AG09319 (cell line): ENCODE measurements around the gene CTSA.

Experiments used
- DNase-seq: peaks from one replicate; pipeline ENCODE4 v3.0.0-alpha.2; 2010; ENCODE audit warnings: low read depth; ENCODE audit errors: extremely low read depth
- TF ChIP-seq, protein P1 (sequence below): IDR thresholded peaks from 2 replicates; pipeline ENCODE4 v1.5.1; 2011; ENCODE audit warnings: low read depth, mild to moderate bottlenecking, inconsistent platforms, low read length, moderate library complexity

CTSA gene

DNA sequence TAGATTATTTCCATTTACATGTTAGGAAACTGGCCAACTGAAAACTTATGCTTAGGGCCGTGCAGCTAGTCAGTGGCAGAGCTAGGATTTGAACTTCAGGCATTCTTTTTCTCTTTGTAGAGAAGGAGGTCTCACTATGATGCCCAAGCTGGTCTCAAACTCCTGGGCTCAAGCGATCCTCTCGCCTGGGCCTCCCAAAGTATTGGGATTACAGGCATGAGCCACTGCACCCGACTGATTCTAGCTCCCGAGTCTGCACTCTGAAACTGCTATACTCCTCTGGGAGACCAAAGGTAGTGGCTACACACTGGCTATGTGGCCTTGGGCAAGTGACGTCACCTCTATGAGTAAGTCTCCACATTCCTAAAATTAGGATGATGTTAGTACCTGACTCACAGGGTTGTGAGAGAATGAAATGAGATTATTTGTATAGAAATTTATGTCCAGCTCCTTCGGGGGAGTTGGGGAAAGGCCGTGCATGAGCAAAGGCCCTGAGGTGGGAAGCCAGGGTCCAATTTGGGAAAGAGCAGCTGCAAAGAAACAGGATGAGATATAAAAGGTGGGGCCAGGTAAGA, 14.5 kb downstream of the CTSA start:
- TF ChIP-seq, protein P1, sequence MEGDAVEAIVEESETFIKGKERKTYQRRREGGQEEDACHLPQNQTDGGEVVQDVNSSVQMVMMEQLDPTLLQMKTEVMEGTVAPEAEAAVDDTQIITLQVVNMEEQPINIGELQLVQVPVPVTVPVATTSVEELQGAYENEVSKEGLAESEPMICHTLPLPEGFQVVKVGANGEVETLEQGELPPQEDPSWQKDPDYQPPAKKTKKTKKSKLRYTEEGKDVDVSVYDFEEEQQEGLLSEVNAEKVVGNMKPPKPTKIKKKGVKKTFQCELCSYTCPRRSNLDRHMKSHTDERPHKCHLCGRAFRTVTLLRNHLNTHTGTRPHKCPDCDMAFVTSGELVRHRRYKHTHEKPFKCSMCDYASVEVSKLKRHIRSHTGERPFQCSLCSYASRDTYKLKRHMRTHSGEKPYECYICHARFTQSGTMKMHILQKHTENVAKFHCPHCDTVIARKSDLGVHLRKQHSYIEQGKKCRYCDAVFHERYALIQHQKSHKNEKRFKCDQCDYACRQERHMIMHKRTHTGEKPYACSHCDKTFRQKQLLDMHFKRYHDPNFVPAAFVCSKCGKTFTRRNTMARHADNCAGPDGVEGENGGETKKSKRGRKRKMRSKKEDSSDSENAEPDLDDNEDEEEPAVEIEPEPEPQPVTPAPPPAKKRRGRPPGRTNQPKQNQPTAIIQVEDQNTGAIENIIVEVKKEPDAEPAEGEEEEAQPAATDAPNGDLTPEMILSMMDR = no peak
- DNase-seq = no peak

DNA sequence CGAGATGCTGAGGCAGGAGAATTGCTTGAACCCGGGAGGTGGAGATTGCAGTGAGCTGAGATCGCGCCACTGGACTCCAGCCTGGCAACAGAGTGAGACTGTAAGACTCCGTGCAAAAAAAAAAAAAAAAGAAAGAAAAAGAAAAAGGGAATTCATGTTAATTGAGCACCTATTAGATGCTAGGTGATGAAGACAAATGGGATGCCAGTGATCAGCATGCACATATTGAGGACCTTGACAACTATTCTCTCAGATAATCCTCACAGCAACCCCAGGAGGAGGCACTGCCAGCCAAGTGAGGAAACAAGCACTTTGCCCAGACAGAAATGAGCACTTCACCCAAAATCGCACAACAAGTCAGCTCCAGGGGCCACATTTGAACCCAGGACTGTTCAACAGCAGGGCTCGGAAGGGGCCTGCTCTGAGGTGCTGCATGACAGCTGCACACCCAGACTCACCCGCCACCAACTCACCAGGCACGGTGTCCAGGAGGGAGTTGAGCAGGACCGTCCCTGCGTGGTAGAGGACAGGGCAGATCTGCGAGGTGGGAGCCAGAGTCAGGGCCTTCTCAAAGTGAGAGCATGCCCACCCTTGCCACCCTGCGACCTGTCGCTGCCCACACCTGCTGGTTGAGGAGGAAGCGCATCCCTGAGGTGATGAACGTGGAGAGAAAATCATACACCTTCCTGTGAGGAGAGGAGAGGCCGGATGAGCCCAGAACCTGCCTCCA, 16.2 kb downstream of the CTSA start:
- no peak for DNase-seq
- TF ChIP-seq, protein P1 = no peak

DNA sequence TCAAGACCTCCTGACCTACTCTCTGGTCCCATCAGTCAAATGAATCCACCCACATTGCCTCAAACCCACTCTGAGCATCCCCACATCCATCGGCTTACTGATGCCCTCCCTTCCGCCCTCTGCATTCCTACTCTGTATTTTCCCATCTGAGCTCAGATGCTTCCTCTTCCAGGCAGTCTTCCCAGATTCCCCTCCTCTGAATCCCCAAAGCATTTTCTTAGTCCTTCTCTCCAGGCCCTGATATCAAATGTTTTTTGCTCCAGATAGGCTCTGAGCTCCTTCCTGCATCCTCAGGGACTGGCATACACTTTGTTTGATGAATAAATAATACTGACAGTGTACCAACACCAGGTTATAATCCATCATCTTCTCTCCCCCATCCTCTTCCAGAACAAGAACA, 16.9 kb downstream of the CTSA start:
- DNase-seq = no peak
- TF ChIP-seq, protein P1 = no peak

DNA sequence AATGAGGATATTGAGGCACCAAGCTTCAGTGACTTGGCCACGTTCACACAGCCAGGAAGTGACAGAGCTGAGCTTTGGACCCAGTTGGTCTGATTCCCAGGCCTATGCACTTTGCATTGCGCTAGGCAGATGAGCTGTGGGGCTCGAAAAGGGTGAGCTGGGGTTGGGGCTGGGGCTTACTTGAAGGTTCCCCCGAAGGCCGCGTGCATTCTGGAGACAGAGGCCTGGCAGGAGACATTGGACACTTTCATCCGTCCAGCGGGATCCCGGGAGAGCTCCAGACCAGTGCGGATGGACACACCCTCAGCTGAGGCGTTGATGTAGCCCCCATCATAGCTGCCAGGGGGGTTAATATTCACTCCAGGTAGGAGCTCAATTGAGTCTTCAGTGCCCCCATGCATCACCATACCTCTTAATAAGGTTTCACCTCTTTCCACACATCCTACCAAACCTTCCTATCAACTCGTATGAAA, 18.2 kb downstream of the CTSA start:
- DNase-seq = no peak

DNA sequence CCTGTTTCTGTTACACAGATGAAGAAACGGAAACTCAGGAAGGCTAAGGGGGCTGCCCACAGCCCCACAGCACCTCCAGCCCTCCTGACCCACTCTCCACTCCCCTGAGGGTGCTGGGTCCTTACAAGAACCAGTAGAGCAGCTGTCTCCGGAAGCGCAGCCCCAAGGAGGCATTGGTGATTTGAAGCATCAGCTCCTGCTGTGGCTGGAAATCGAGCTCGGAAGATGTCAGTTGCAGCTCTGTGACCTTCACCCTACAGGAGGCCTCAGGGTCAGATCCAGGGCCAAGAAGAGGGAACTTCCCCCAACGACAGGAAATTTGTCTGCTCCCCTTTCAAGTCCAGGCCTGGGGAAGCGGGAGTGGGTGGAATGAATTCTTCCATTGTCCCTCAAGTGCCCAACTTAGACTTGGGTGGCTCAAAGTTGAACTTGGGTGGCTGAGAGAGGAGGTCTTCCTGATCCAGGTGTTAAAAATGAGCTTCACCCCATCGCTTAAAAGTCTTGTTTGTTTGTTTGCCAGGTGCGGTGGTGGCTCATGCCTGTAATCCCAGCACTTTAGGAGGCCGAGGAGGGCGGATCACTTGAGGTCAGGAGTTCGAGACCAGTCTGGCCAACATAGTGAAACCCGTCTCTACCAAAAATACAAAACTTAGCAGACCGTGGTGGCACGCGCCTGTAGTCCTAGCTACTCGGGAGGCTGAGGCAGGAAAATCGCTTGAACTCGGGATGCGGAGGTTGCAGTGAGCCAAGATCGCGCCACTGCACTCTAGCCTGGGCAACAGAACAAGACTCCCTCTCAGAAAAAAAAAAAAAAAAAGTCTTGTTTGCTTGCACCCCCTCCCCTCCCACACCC, 18.9 kb downstream of the CTSA start:
- TF ChIP-seq, protein P1 = no peak
- no peak for DNase-seq

More for the DNA sequence above, 18.2 kb downstream of the CTSA start:
- TF ChIP-seq, protein P1 = no peak

DNA sequence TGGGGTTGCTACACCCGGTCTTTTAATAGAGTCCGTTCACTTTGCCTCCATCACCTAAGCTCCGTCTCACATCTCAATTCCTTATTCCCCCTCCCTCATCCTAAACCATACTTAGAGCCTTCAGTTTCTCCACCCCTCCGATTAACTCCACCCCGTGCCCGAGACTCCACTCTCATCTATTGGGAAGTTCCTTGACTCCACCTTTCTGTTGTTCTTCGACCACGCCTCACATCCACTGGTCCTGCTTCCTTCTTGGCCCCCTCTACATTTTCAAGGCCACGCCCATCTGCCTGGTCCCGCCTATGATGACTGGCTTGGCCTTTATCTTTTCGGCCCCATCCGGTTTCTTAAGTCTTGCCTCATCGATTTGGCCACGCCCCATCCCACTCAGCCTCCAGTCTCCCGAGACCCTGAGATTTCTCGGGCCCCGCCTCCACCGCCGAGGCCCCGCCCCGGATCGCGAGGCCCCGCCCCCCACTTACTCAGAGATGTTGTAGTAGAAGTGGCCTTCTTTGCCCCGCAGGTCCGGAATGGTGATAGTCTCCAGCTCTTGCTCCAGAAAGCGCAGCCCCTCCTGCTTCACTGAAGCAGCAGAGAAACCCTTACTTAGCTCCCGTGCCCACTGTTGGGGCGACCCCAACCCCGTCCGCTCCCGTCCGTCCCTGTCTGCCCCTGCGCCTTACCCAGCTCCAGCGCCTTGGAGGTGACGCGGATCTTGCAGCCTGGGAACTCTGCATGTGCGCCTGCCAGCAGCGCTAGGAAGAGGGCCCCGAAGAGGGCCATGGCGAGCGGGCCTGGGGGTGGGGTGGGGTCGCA, 19.7 kb downstream of the CTSA start:
- TF ChIP-seq, protein P1 = no peak
- peak; percentile 99 for DNase-seq
